K562 (cell line): ENCODE data around the gene INO80. TPM values are rescaled to one million over a fixed set of nuclear protein-coding genes. Genes with fewer than 3 reads are reported as not detected.

ENCODE experiments used
- ATAC-seq: fragments of 200-7000 bp; cut with Tn5 transposase; 3 replicates; pipeline ENCODE4 v1.9.1; 2020; ENCODE audit warnings: moderate library complexity
- BruUV-seq: library from RNA; stranded (reverse); fragments of 400-500 nt; replicated peaks from 2 replicates; lab custom pipeline; 2021; lab: Mats Ljungman, UMichigan
- CTCF ChIA-PET: fragments of 300-600 bp; formaldehyde crosslinking; extraction: SDS; loops from one replicate; lab custom pipeline; 2021; ENCODE audit warnings: low intra/inter-chr PET ratio; lab: Yijun Ruan, JAX
- POLR2A ChIA-PET: fragments of 300-600, 350-650 bp; sonication (Branson Sonifier 250); formaldehyde crosslinking; extraction: SDS; loops from one replicate; lab custom pipeline; 2021; ENCODE audit warnings: antibody characterized with exemption, inconsistent platforms; lab: Yijun Ruan, JAX
- DNase-seq, 4 experiments: peaks; one replicate each; pipeline versions ENCODE4 v3.0.0 to v3.0.0-alpha.2; 2011 to 2018; ENCODE audit warnings: low spot score in 3 of 4, mixed read lengths in 3 of 4; ENCODE audit errors: extremely low read depth in 1 of 4
- FAIRE-seq: peaks from 2 replicates; lab custom pipeline; 2011; peaks lifted over from hg19 to GRCh38; lab: Jason Lieb, UNC
- H2AFZ ChIP-seq: 2 replicates; pipeline ENCODE4 v1.6.0; 2011; ENCODE audit warnings: low read depth, low read length, control low read depth, inconsistent platforms
- H3K27ac ChIP-seq: fragments of 200-600 bp; 3 replicates; pipeline ENCODE4 v1.8.0; 2011; ENCODE audit warnings: low read depth, mild to moderate bottlenecking, control low read depth, inconsistent platforms, low read length, moderate library complexity, mixed read lengths; ENCODE audit errors: extremely low read depth
- H3K27me3 ChIP-seq, 2 experiments: fragments of 300-600 bp in 1 of 2; 2 replicates in 1 of 2; 3 replicates in 1 of 2; pipeline versions ENCODE4 v1.6.0 to v1.8.0; 2011; ENCODE audit warnings: inconsistent platforms in 2 of 2, low read length in 2 of 2, mild to moderate bottlenecking in 1 of 2, mixed read lengths in 1 of 2, moderate library complexity in 1 of 2; ENCODE audit not compliant: control insufficient read depth in 2 of 2, insufficient read depth in 2 of 2
- H3K36me3 ChIP-seq: fragments of 300-600 bp; 3 replicates; pipeline ENCODE4 v1.8.0; 2011; ENCODE audit warnings: mild to moderate bottlenecking, low read length, inconsistent platforms; ENCODE audit not compliant: control insufficient read depth, insufficient read depth
- H3K4me1 ChIP-seq, 2 experiments: fragments of 200-600 bp in 1 of 2; replicated peaks in 1 of 2; 2 replicates in 1 of 2; 3 replicates in 1 of 2; pipeline versions ENCODE4 v1.5.1 to v1.8.0; 2011; ENCODE audit warnings: inconsistent platforms in 2 of 2, low read length in 2 of 2, mild to moderate bottlenecking in 1 of 2, mixed read lengths in 1 of 2, moderate library complexity in 1 of 2; ENCODE audit not compliant: control insufficient read depth in 2 of 2, insufficient read depth in 2 of 2
- H3K4me2 ChIP-seq: 2 replicates; pipeline ENCODE4 v1.6.1; 2011; ENCODE audit warnings: low read length, control low read depth, inconsistent platforms, mixed read lengths; ENCODE audit not compliant: insufficient read depth
- H3K4me3 ChIP-seq: fragments of 200-600 bp; sonication (generic), shearing (Covaris generic); 2 replicates; pipeline ENCODE4 v1.5.1; 2016; ENCODE audit warnings: control low read depth, inconsistent platforms
- H3K79me2 ChIP-seq: fragments of 200-600 bp; 3 replicates; pipeline ENCODE4 v1.8.0; 2011; ENCODE audit warnings: low read length, inconsistent platforms; ENCODE audit not compliant: control insufficient read depth, insufficient read depth
- H3K9ac ChIP-seq, 2 experiments: 2 replicates each; pipeline versions ENCODE4 v1.6.0 to v1.6.1; 2011; ENCODE audit warnings: low read depth in 2 of 2, low read length in 2 of 2, control low read depth in 1 of 2, inconsistent platforms in 1 of 2, mild to moderate bottlenecking in 1 of 2, mixed read lengths in 1 of 2; ENCODE audit not compliant: insufficient read depth in 1 of 2
- H3K9me1 ChIP-seq: one replicate; pipeline ENCODE4 v1.6.0; 2011; ENCODE audit warnings: inconsistent platforms, mild to moderate bottlenecking, low read length, moderate library complexity; ENCODE audit not compliant: control insufficient read depth, insufficient read depth
- H3K9me3 ChIP-seq: replicated peaks from 2 replicates; pipeline ENCODE4 v1.5.1; 2011; ENCODE audit warnings: low read depth, low read length, inconsistent platforms; ENCODE audit not compliant: control insufficient read depth, insufficient read depth
- H4K20me1 ChIP-seq: replicated peaks from 2 replicates; pipeline ENCODE4 v1.6.1; 2011; ENCODE audit warnings: low read length, inconsistent platforms, mixed read lengths; ENCODE audit not compliant: control insufficient read depth, insufficient read depth
- ADNP ChIP-seq: fragments of 200-800 bp; sonication (Bioruptor generic); IDR thresholded peaks from 2 replicates; pipeline ENCODE4 v1.6.1; 2016; ENCODE audit warnings: missing genetic modification characterization, missing compliant biosample characterization
- ARID1B ChIP-seq: fragments of 450-650 bp; IDR thresholded peaks from 2 replicates; pipeline ENCODE4 v1.6.1; 2016; ENCODE audit warnings: antibody characterized with exemption, mild to moderate bottlenecking, inconsistent platforms
- C11orf30 ChIP-seq: fragments of 450-650 bp; IDR thresholded peaks from 2 replicates; pipeline ENCODE4 v1.6.1; 2016; ENCODE audit warnings: low read depth, mild to moderate bottlenecking
- CREBBP ChIP-seq: IDR thresholded peaks from one replicate; pipeline ENCODE4 v1.6.1; 2012; ENCODE audit warnings: low read depth, mild to moderate bottlenecking, control low read depth, inconsistent platforms, low read length
- DPF2 ChIP-seq: fragments of 450-650 bp; IDR thresholded peaks from 2 replicates; pipeline ENCODE4 v1.6.1; 2016
- EGR1 ChIP-seq: fragments of 450-650 bp; conservative IDR thresholded peaks from 2 replicates; pipeline ENCODE4 v1.6.1; 2017; ENCODE audit warnings: mild to moderate bottlenecking
- FOS ChIP-seq: IDR thresholded peaks from 3 replicates; pipeline ENCODE4 v1.6.1; 2011; ENCODE audit not compliant: insufficient read length; ENCODE audit errors: extremely low read depth
- KDM1A ChIP-seq, 2 experiments: fragments of 450-650 bp; IDR thresholded peaks; 2 replicates each; pipeline ENCODE4 v1.6.1; 2016; ENCODE audit warnings: mild to moderate bottlenecking in 2 of 2
- MIER1 ChIP-seq: fragments of 450-650 bp; IDR thresholded peaks from 2 replicates; pipeline ENCODE4 v1.6.1; 2016; ENCODE audit warnings: antibody characterized with exemption, mild to moderate bottlenecking, low read depth
- MTA1 ChIP-seq: fragments of 450-650 bp; IDR thresholded peaks from 2 replicates; pipeline ENCODE4 v1.6.1; 2017; ENCODE audit warnings: borderline replicate concordance
- MXI1 ChIP-seq: IDR thresholded peaks from 2 replicates; pipeline ENCODE4 v1.6.1; 2011; ENCODE audit warnings: low read depth, mild to moderate bottlenecking, improper control_type of control experiment, low read length
- PHB ChIP-seq: fragments of 250-450 bp; sonication (Bioruptor Pico); IDR thresholded peaks from 2 replicates; pipeline ENCODE4 v1.5.0; 2021
- PTBP1 ChIP-seq: fragments of 200-400 bp; formaldehyde crosslinking; IDR thresholded peaks from 2 replicates; pipeline ENCODE4 v1.6.1; 2017; ENCODE audit warnings: low read depth, low read length
- TFAM ChIP-seq: fragments of 250-450 bp; sonication (Bioruptor Pico); conservative IDR thresholded peaks from 2 replicates; pipeline ENCODE4 v1.5.0; 2021; ENCODE audit warnings: mild to moderate bottlenecking, moderate library complexity
- WGBS: fragments of 100-300 bp; shearing (Covaris generic); methylation state at CpG from one replicate; pipeline ENCODE4 v1.1.6; 2016; ENCODE audit warnings: low coverage, mixed read lengths; ENCODE audit not compliant: insufficient coverage; ENCODE audit errors: missing lambda C conversion rate; 5-methylcytosine and 5-hydroxymethylcytosine counted together
- in situ Hi-C: fragments of 300-500 bp; cut with MboI; formaldehyde crosslinking; loops from 4 replicates; pipeline ENCODE4 v1.15.0; 2018; ENCODE audit warnings: inconsistent platforms, mixed read lengths
- intact Hi-C: fragments of 100-400 bp; cut with micrococcal nuclease; formaldehyde crosslinking; loops from 2 replicates; pipeline ENCODE4 v1.14.2; 2022
- polyA plus RNA-seq, 8 experiments: library from polyadenylated mRNA; depleted of rRNA in 4 of 8; stranded (reverse) in 5 of 8; unstranded in 3 of 8; fragments of >200 nt; fragmentation: Nextera tagmentation in 2 of 8; fragmentation: Illumina TruSeq in 1 of 8; extraction: Ambion mirVana in 2 of 8; extraction: Trizol in 1 of 8; gene quantifications; 2 replicates each; pipeline versions ENCODE4 v1.2.1 to v1.2.3, GENCODE V29; 2011 to 2014; ENCODE audit warnings: inconsistent platforms in 1 of 8, missing spikeins in 1 of 8
- total RNA-seq, 7 experiments: library from RNA; depleted of rRNA in 6 of 7; stranded (reverse); fragments of >200 nt in 6 of 7; fragmentation: Illumina TruSeq in 2 of 7; extraction: Trizol in 2 of 7; gene quantifications; 2 replicates each; pipeline versions ENCODE4 v1.2.1 to v1.2.3, GENCODE V29; 2011 to 2021; ENCODE audit warnings: low replicate concordance in 1 of 7
- TF ChIP-seq, protein P1 (sequence below): fragments of 450-650 bp; IDR thresholded peaks from 2 replicates; pipeline ENCODE4 v1.6.1; 2016; ENCODE audit warnings: mild to moderate bottlenecking
- TF ChIP-seq, protein P2 (sequence below): fragments of 250-450 bp; sonication (Bioruptor Pico); IDR thresholded peaks from 2 replicates; pipeline ENCODE4 v1.5.0; 2021
- TF ChIP-seq, protein P3 (sequence below): fragments of 450-650 bp; IDR thresholded peaks from one replicate; pipeline ENCODE4 v1.6.1; 2018; ENCODE audit warnings: mild to moderate bottlenecking, moderate library complexity; ENCODE audit not compliant: partially characterized antibody
- TF ChIP-seq, protein P4 (sequence below), 2 experiments: fragments of 450-650 bp in 1 of 2; sonication (generic) in 1 of 2; formaldehyde crosslinking; conservative IDR thresholded peaks; 2 replicates each; pipeline versions ENCODE4 v1.4.0 to v1.8.1; 2020 to 2022; ENCODE audit warnings: mild to moderate bottlenecking in 1 of 2, missing genetic modification reagents in 1 of 2

Gene INO80
- total and polyA plus RNA-seq, 9 of the 15 experiments (the other 6 are each of a cell fraction or from before 2014, with no cell fraction given) = 1.1 to 25.7 (median 19.9) TPM

DNA sequence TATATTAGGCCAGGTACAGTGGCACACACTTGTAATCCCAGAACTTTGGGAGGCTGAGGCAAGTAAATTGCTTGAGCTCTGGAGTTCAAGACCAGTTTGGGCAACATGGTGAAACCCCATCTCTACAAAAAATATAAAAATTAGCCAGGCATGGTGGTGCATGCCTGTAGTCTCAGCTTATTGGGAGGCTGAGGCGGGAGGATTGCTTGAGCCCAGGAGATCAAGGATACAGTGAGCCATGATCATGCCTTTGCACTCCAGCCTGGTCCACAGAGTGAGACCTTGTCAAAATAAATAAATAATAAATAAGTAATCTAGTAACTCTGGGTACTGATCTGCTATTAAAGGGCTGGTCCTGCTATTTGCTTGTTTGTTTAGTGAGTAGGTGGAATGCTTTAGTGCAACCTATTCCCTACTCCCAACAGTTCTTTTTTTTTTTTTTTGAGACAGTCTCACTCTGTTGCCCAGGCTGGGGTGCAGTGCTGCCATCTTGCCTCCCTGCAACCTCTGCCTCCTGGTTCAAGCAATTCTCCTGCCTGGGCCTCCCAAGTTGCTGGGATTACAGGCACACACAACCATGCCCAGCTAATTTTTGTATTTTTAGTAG is 9.1 kb upstream of the INO80 start:
- Histone ChIP-seq H4K20me1 (no peaks in the 10 kb centered on the region), H2AFZ (no peak overlapping the region), H3K9ac (no peak overlapping the region), H3K27ac (no peak overlapping the region), H3K27me3 (peaks cover 0 to 2% of the 10 kb centered on the region in 2 experiments; a peak in 1 of 5 replicates), H3K9me3 (no peaks in the 10 kb centered on the region), H3K4me2 (no peak overlapping the region), H3K9me1 (no peaks in the 10 kb centered on the region), H3K4me1 (no peaks in the 10 kb centered on the region; a peak in 1 of 5 replicates), H3K36me3 (no peaks in the 10 kb centered on the region), H3K79me2 (no peaks in the 10 kb centered on the region), H3K4me3 (no peak overlapping the region)
- no TSS peak for BruUV-seq
- TF ChIP-seq MTA1 = no peak
- no peak for TF ChIP-seq KDM1A (IDR thresholded peaks at IDR 0.05)
- no peak for TF ChIP-seq ADNP (tag)
- no peak for TF ChIP-seq ARID1B
- TF ChIP-seq FOS = no peak
- TF ChIP-seq, protein P1, sequence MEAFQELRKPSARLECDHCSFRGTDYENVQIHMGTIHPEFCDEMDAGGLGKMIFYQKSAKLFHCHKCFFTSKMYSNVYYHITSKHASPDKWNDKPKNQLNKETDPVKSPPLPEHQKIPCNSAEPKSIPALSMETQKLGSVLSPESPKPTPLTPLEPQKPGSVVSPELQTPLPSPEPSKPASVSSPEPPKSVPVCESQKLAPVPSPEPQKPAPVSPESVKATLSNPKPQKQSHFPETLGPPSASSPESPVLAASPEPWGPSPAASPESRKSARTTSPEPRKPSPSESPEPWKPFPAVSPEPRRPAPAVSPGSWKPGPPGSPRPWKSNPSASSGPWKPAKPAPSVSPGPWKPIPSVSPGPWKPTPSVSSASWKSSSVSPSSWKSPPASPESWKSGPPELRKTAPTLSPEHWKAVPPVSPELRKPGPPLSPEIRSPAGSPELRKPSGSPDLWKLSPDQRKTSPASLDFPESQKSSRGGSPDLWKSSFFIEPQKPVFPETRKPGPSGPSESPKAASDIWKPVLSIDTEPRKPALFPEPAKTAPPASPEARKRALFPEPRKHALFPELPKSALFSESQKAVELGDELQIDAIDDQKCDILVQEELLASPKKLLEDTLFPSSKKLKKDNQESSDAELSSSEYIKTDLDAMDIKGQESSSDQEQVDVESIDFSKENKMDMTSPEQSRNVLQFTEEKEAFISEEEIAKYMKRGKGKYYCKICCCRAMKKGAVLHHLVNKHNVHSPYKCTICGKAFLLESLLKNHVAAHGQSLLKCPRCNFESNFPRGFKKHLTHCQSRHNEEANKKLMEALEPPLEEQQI = no peak
- TF ChIP-seq MIER1 = no peak
- TF ChIP-seq C11orf30 = no peak
- TF ChIP-seq, protein P2, sequence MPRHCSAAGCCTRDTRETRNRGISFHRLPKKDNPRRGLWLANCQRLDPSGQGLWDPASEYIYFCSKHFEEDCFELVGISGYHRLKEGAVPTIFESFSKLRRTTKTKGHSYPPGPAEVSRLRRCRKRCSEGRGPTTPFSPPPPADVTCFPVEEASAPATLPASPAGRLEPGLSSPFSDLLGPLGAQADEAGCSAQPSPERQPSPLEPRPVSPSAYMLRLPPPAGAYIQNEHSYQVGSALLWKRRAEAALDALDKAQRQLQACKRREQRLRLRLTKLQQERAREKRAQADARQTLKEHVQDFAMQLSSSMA (CRISPR knock-in tag) = no peak
- no peak for TF ChIP-seq TFAM (CRISPR knock-in tag)
- TF ChIP-seq MXI1 = no peak
- no peak for TF ChIP-seq PHB (CRISPR knock-in tag)
- no peak for TF ChIP-seq DPF2
- TF ChIP-seq, protein P3, sequence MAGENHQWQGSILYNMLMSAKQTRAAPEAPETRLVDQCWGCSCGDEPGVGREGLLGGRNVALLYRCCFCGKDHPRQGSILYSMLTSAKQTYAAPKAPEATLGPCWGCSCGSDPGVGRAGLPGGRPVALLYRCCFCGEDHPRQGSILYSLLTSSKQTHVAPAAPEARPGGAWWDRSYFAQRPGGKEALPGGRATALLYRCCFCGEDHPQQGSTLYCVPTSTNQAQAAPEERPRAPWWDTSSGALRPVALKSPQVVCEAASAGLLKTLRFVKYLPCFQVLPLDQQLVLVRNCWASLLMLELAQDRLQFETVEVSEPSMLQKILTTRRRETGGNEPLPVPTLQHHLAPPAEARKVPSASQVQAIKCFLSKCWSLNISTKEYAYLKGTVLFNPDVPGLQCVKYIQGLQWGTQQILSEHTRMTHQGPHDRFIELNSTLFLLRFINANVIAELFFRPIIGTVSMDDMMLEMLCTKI = no peak
- TF ChIP-seq, protein P4, sequence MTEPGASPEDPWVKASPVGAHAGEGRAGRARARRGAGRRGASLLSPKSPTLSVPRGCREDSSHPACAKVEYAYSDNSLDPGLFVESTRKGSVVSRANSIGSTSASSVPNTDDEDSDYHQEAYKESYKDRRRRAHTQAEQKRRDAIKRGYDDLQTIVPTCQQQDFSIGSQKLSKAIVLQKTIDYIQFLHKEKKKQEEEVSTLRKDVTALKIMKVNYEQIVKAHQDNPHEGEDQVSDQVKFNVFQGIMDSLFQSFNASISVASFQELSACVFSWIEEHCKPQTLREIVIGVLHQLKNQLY (CRISPR knock-in tag; conservative IDR thresholded peaks at IDR 0.05) = no peak
- no peak for TF ChIP-seq CREBBP
- no peak for TF ChIP-seq PTBP1
- no peak for TF ChIP-seq EGR1
- DNase-seq (no peak), FAIRE-seq (no peak), ATAC-seq (no peak)
- intact Hi-C loops = no loop called here
- in situ Hi-C loops = no loop called here
- ChIA-PET CTCF (no interaction called here), POLR2A (interaction anchor here (1.2 to 2.1 kb wide), 2 partner anchors 9 to 12 kb away, joined by 8 read pairs; partner anchors contain the start of gene INO80)
- WGBS = 11% methylated on average over 1 of the region's 1 CpG
